Measurements from ENCODE around the gene RSAD1. TPM values are rescaled to one million over a fixed set of nuclear protein-coding genes. Genes with fewer than 3 reads are reported as not detected.
"Not testable (repeated sequence)": the region's sequence is repeated elsewhere in the genome, so short reads cannot be mapped to it uniquely, and the experiment has no call there.

Gene RSAD1
- total RNA-seq, 2 donors from 2014 or later, result 33.7 to 44.1 TPM

GRCh38 chr17:50475362-50475761 is 3.3 kb upstream of the RSAD1 start:
- intact Hi-C loops (cut with DNase I), result no loop called here
- H3K27me3 ChIP-seq (replicated peaks; ENCODE audit: insufficient read depth), result no peaks in the 10 kb centered on the region
- WGBS, result 83% methylated on average over 4 of the region's 4 CpGs

GRCh38 chr17:50475775-50476544 is 2.7 kb upstream of the RSAD1 start:
- WGBS, result 31% methylated on average over 19 of the region's 33 CpGs
- H3K27me3 ChIP-seq (replicated peaks; ENCODE audit: insufficient read depth); DNase-seq (ENCODE audit: low spot score); intact Hi-C loops (cut with DNase I); H3K9me3 ChIP-seq; H3K4me1 ChIP-seq (replicated peaks); H3K36me3 ChIP-seq; H3K27ac ChIP-seq; H3K4me3 ChIP-seq: not testable (repeated sequence)

More at GRCh38 chr17:50475362-50475761, 3.3 kb upstream of the RSAD1 start:
- Histone ChIP-seq H3K27ac (no peak overlapping the region), H3K36me3 (no peaks in the 10 kb centered on the region), H3K4me1 (replicated peaks) (peaks cover 6% of the 10 kb centered on the region), H3K4me3 (no peak overlapping the region), H3K9me3 (no peaks in the 10 kb centered on the region)
- DNase-seq (ENCODE audit: low spot score), result no peak
- TF ChIP-seq CTCF (IDR thresholded peaks at IDR 0.05), result no peak
- no peak for TF ChIP-seq POLR2A (IDR thresholded peaks at IDR 0.05)
- no peak for TF ChIP-seq POLR2AphosphoS5 (IDR thresholded peaks at IDR 0.05)

GRCh38 chr17:50476545-50477315 is 1.9 kb upstream of the RSAD1 start:
- Histone ChIP-seq H3K9me3 (no peaks in the 10 kb centered on the region), H3K27me3 (replicated peaks; ENCODE audit: insufficient read depth) (no peaks in the 10 kb centered on the region), H3K36me3 (no peaks in the 10 kb centered on the region), H3K4me1 (replicated peaks) (peaks cover 6% of the 10 kb centered on the region), H3K27ac (no peak overlapping the region), H3K4me3 (no peak overlapping the region)
- intact Hi-C loops (cut with DNase I), result no loop called here
- no peak for DNase-seq (ENCODE audit: low spot score)
- TF ChIP-seq POLR2A (IDR thresholded peaks at IDR 0.05) (no peak), CTCF (IDR thresholded peaks at IDR 0.05) (no peak), POLR2AphosphoS5 (IDR thresholded peaks at IDR 0.05) (no peak)
- WGBS, result 74% methylated on average over 18 of the region's 18 CpGs

GRCh38 chr17:50477976-50478375 is 684 bp upstream of the RSAD1 start:
- DNase-seq (ENCODE audit: low spot score), result no peak
- H3K4me3 ChIP-seq, result peak overlapping the region in 1 of 2 donors; percentile 63
- WGBS, result 83% methylated on average over 7 of the region's 7 CpGs
- H3K36me3 ChIP-seq, result no peaks in the 10 kb centered on the region
- TF ChIP-seq CTCF (IDR thresholded peaks at IDR 0.05), result no peak
- no peak for TF ChIP-seq POLR2A (IDR thresholded peaks at IDR 0.05)
- TF ChIP-seq POLR2AphosphoS5 (IDR thresholded peaks at IDR 0.05), result no peak
- intact Hi-C loops (cut with DNase I), result no loop called here
- no peaks in the 10 kb centered on the region for H3K9me3 ChIP-seq
- peaks cover 6% of the 10 kb centered on the region for H3K4me1 ChIP-seq (replicated peaks)
- H3K27me3 ChIP-seq (replicated peaks; ENCODE audit: insufficient read depth), result no peaks in the 10 kb centered on the region
- H3K27ac ChIP-seq, result peak overlapping the region; percentile 80 to 82

GRCh38 chr17:50479522-50480141 is 972 bp downstream of the RSAD1 start:
- Histone ChIP-seq H3K4me1 (replicated peaks) (peaks cover 6% of the 10 kb centered on the region), H3K27me3 (replicated peaks; ENCODE audit: insufficient read depth) (no peaks in the 10 kb centered on the region), H3K27ac (peak overlapping the region; percentile 80 to 82), H3K9me3 (no peaks in the 10 kb centered on the region), H3K4me3 (peak overlapping the region; percentile 49 to 63), H3K36me3 (no peaks in the 10 kb centered on the region)
- intact Hi-C loops (cut with DNase I), result loop anchor here (5.0 kb wide), 2 partner anchors 208 to 363 kb away; no protein-coding TSS in a partner anchor
- DNase-seq (ENCODE audit: low spot score), result peak; percentile 79
- TF ChIP-seq POLR2AphosphoS5 (IDR thresholded peaks at IDR 0.05), result no peak
- TF ChIP-seq CTCF (IDR thresholded peaks at IDR 0.05), result peak; percentile 24 to 61 (median 56)
- WGBS, result 13% methylated on average over 19 of the region's 19 CpGs
